GM23338 (cell line): ENCODE results near the gene KRT78. TPM values are rescaled to one million over a fixed set of nuclear protein-coding genes. Genes with fewer than 3 reads are reported as not detected.

Source experiments
- ATAC-seq: fragments of 200-7000 bp; cut with Tn5 transposase; 3 replicates; pipeline ENCODE4 v1.9.1; 2020
- DNase-seq: peaks from one replicate; pipeline ENCODE4 v3.0.0-alpha.2; 2015; ENCODE audit warnings: low spot score
- H2AFZ ChIP-seq: fragments of 200-600 bp; sonication (generic); 2 replicates; pipeline ENCODE4 v1.8.0; 2016; ENCODE audit warnings: antibody characterized with exemption, mild to moderate bottlenecking, moderate library complexity
- H3F3A ChIP-seq: fragments of 200-600 bp; sonication (generic); replicated peaks from 2 replicates; pipeline ENCODE4 v1.8.0; 2017; ENCODE audit warnings: antibody characterized with exemption, mixed run types, low read depth
- H3K27ac ChIP-seq: fragments of 200-600 bp; sonication (generic); 2 replicates; pipeline ENCODE4 v1.6.1; 2016; ENCODE audit warnings: low read depth
- H3K27me3 ChIP-seq: fragments of 200-600 bp; sonication (generic); 2 replicates; pipeline ENCODE4 v1.8.0; 2016; ENCODE audit warnings: mild to moderate bottlenecking, mixed run types, moderate library complexity; ENCODE audit not compliant: insufficient read depth
- H3K36me3 ChIP-seq: fragments of 200-600 bp; sonication (generic); 2 replicates; pipeline ENCODE4 v1.8.0; 2016; ENCODE audit warnings: mild to moderate bottlenecking; ENCODE audit not compliant: insufficient read depth
- H3K4me1 ChIP-seq: fragments of 200-600 bp; sonication (generic); 2 replicates; pipeline ENCODE4 v1.8.0; 2016; ENCODE audit warnings: mild to moderate bottlenecking, moderate library complexity; ENCODE audit not compliant: insufficient read depth
- H3K4me2 ChIP-seq: fragments of 200-600 bp; sonication (generic); 2 replicates; pipeline ENCODE4 v1.7.1; 2017; ENCODE audit warnings: mixed run types
- H3K4me3 ChIP-seq: fragments of 200-600 bp; sonication (generic); 2 replicates; pipeline ENCODE4 v1.6.1; 2016; ENCODE audit warnings: mixed run types
- H3K79me2 ChIP-seq: fragments of 200-600 bp; sonication (generic); replicated peaks from 2 replicates; pipeline ENCODE4 v1.8.0; 2017; ENCODE audit warnings: mild to moderate bottlenecking; ENCODE audit not compliant: insufficient read depth
- H3K9me2 ChIP-seq: fragments of 200-600 bp; sonication (generic); 2 replicates; pipeline ENCODE4 v1.8.0; 2017; ENCODE audit not compliant: insufficient read depth
- H4K20me1 ChIP-seq: fragments of 200-600 bp; sonication (generic); replicated peaks from 2 replicates; pipeline ENCODE4 v1.8.0; 2017; ENCODE audit warnings: mild to moderate bottlenecking; ENCODE audit not compliant: insufficient read depth
- H3K27ac Mint-ChIP-seq: 2 replicates; pipeline ENCODE4 v1.8.0; 2020; ENCODE audit warnings: inconsistent platforms, mild to moderate bottlenecking, moderate library complexity, mixed read lengths
- H3K27me3 Mint-ChIP-seq: 3 replicates; pipeline ENCODE4 v1.8.0; 2022; ENCODE audit warnings: low read depth, mild to moderate bottlenecking, moderate library complexity, mixed read lengths, inconsistent platforms; ENCODE audit not compliant: insufficient read depth, poor library complexity
- H3K36me3 Mint-ChIP-seq: 3 replicates; pipeline ENCODE4 v1.8.0; 2021; ENCODE audit warnings: low read depth, mild to moderate bottlenecking, inconsistent platforms, moderate library complexity, mixed read lengths
- H3K4me1 Mint-ChIP-seq: 3 replicates; pipeline ENCODE4 v1.8.0; 2020; ENCODE audit warnings: mild to moderate bottlenecking, inconsistent platforms, mixed read lengths
- H3K4me3 Mint-ChIP-seq: 3 replicates; pipeline ENCODE4 v1.8.0; 2021; ENCODE audit warnings: moderate library complexity, mild to moderate bottlenecking, inconsistent platforms, mixed read lengths
- H3K9me3 Mint-ChIP-seq: 3 replicates; pipeline ENCODE4 v1.8.0; 2020; ENCODE audit warnings: moderate library complexity, mild to moderate bottlenecking, inconsistent platforms, mixed read lengths
- CREB1 ChIP-seq: fragments of 250-450 bp; sonication (Bioruptor Pico); IDR thresholded peaks from 2 replicates; pipeline ENCODE4 v1.5.0; 2020; ENCODE audit warnings: low read depth, mild to moderate bottlenecking, moderate library complexity
- CTCF ChIP-seq, 2 experiments: fragments of 200-600 bp in 1 of 2; sonication (generic) in 1 of 2; conservative IDR thresholded peaks; 2 replicates each; pipeline versions ENCODE4 v1.5.1 to v1.6.1; 2016 to 2017; ENCODE audit warnings: antibody characterized with exemption in 2 of 2, low read depth in 2 of 2, mild to moderate bottlenecking in 2 of 2, moderate library complexity in 1 of 2
- ETS1 ChIP-seq: IDR thresholded peaks from 2 replicates; pipeline ENCODE4 v1.6.1; 2016; ENCODE audit warnings: antibody characterized with exemption
- EZH2 ChIP-seq: fragments of 200-600 bp; sonication (generic); IDR thresholded peaks from one replicate; pipeline ENCODE4 v1.8.0; 2017; ENCODE audit warnings: antibody characterized with exemption, mild to moderate bottlenecking, low read depth; ENCODE audit not compliant: unreplicated experiment
- EZH2phosphoT487 ChIP-seq: fragments of 200-600 bp; sonication (generic); IDR thresholded peaks from one replicate; pipeline ENCODE4 v1.8.1; 2018; ENCODE audit warnings: antibody characterized with exemption; ENCODE audit not compliant: unreplicated experiment
- JUNB ChIP-seq: IDR thresholded peaks from one replicate; pipeline ENCODE4 v1.6.1; 2016; ENCODE audit warnings: antibody characterized with exemption; ENCODE audit not compliant: unreplicated experiment
- POLR2AphosphoS5 ChIP-seq: IDR thresholded peaks from 2 replicates; pipeline ENCODE4 v1.6.1; 2016; ENCODE audit warnings: antibody characterized with exemption, low read depth
- STAT1 ChIP-seq: IDR thresholded peaks from one replicate; pipeline ENCODE4 v1.6.1; 2016; ENCODE audit warnings: antibody characterized with exemption; ENCODE audit not compliant: unreplicated experiment
- ZNF114 ChIP-seq: fragments of 250-450 bp; sonication (Bioruptor Pico); IDR thresholded peaks from 2 replicates; pipeline ENCODE4 v1.5.0; 2020; ENCODE audit warnings: mild to moderate bottlenecking, moderate library complexity
- ZNF331 ChIP-seq: fragments of 250-450 bp; sonication (Bioruptor Pico); IDR thresholded peaks from 2 replicates; pipeline ENCODE4 v1.5.0; 2020; ENCODE audit warnings: low read depth, mild to moderate bottlenecking, moderate library complexity
- polyA plus RNA-seq: library from polyadenylated mRNA; unstranded; fragments of >200 nt; fragmentation: Nextera tagmentation; extraction: Ambion mirVana; gene quantifications from 2 replicates; pipeline ENCODE4 v1.2.1, GENCODE V29; 2016
- total RNA-seq: library from RNA; depleted of rRNA; stranded (reverse); fragments of >200 nt; shearing (Covaris generic); gene quantifications from 2 replicates; pipeline ENCODE4 v1.2.3, GENCODE V29; 2014

The KRT78 gene
- total and polyA plus RNA-seq, 2 experiments from 2014 or later: not detected

GRCh38 chr12:52870361-52871290 lies 21.8 kb upstream of the KRT78 start:
- no peak overlapping the region for H3K4me3 ChIP-seq
- H3K4me3 Mint-ChIP-seq: no peak overlapping the region
- H3K4me2 ChIP-seq: 0 out of 2 replicates have a peak overlapping the region, but pooled peaks have one; percentile 57
- H3K79me2 ChIP-seq: no peaks in the 10 kb centered on the region
- no peaks in the 10 kb centered on the region for H3K9me2 ChIP-seq
- H3F3A ChIP-seq: 0 out of 2 replicates have a peak, but pooled peaks cover 3% of the 10 kb centered on the region
- H3K27me3 Mint-ChIP-seq: peaks cover 15% of the 10 kb centered on the region
- TF ChIP-seq ZNF331 (CRISPR knock-in tag): no peak
- TF ChIP-seq CTCF (conservative IDR thresholded peaks at IDR 0.05; ENCODE audit: low read depth in 2 of 2): peak; percentile 87 to 93
- no peaks in the 10 kb centered on the region for H3K9me3 Mint-ChIP-seq
- no peak overlapping the region for H2AFZ ChIP-seq
- peaks cover 19% of the 10 kb centered on the region for H3K27me3 ChIP-seq
- peaks cover 17% of the 10 kb centered on the region for H3K4me1 Mint-ChIP-seq
- no peaks in the 10 kb centered on the region for H3K36me3 Mint-ChIP-seq
- no peaks in the 10 kb centered on the region for H3K36me3 ChIP-seq
- DNase-seq: peak; percentile 85
- no peak overlapping the region for H3K27ac Mint-ChIP-seq
- peak; percentile 79 for ATAC-seq
- no peaks in the 10 kb centered on the region for H4K20me1 ChIP-seq
- no peak overlapping the region for H3K27ac ChIP-seq
- no peaks in the 10 kb centered on the region; the same call in 1 of the 2 replicates for H3K4me1 ChIP-seq

- H3K27me3 Mint-ChIP-seq: peaks cover 10% of the 10 kb centered on the region
- H3K4me3 Mint-ChIP-seq: no peak overlapping the region
- DNase-seq (peak; percentile 54), ATAC-seq (peak; percentile 33)
- no peaks in the 10 kb centered on the region for H3K36me3 ChIP-seq
- no peaks in the 10 kb centered on the region for H4K20me1 ChIP-seq
- peak overlapping the region; percentile 76 for H2AFZ ChIP-seq
- H3K4me3 ChIP-seq: no peak overlapping the region
- no peaks in the 10 kb centered on the region for H3K36me3 Mint-ChIP-seq
- H3K27ac ChIP-seq: no peak overlapping the region
- no peaks in the 10 kb centered on the region for H3K9me2 ChIP-seq
- H3K4me1 Mint-ChIP-seq: peaks cover 6% of the 10 kb centered on the region; the same call in 2 of the 3 replicates
- no peaks in the 10 kb centered on the region for H3K27me3 ChIP-seq
- H3K27ac Mint-ChIP-seq: no peak overlapping the region
- no peak for TF ChIP-seq JUNB
- no peak for TF ChIP-seq ETS1
- TF ChIP-seq CREB1: no peak
- TF ChIP-seq ZNF331 (CRISPR knock-in tag): no peak
- TF ChIP-seq CTCF (conservative IDR thresholded peaks at IDR 0.05; ENCODE audit: low read depth in 2 of 2): no peak
- no peak for TF ChIP-seq EZH2
- no peak for TF ChIP-seq EZH2phosphoT487
- TF ChIP-seq STAT1: no peak
- TF ChIP-seq POLR2AphosphoS5: no peak
- TF ChIP-seq ZNF114 (CRISPR knock-in tag): no peak
- no peaks in the 10 kb centered on the region for H3K4me1 ChIP-seq
- H3F3A ChIP-seq: no peaks in the 10 kb centered on the region
- no peaks in the 10 kb centered on the region for H3K79me2 ChIP-seq
- H3K9me3 Mint-ChIP-seq: no peaks in the 10 kb centered on the region
- no peak overlapping the region for H3K4me2 ChIP-seq
These were observed 18.8 kb upstream of the KRT78 start for GRCh38 chr12:52867642-52868041.
